Stimulated activated CD8-positive, alpha-beta memory T cell treated with anti-CD3 and anti-CD28 coated beads, Interleukin-15, amount 100 ng/mL, for 4 hours (primary cell): Measurements from ENCODE around the gene TAGLN3.

Source experiments
- DNase-seq, 2 donors: peaks; one replicate each; pipeline ENCODE4 v3.0.0-alpha.2; 2020; ENCODE audit warnings: low read depth in 2 of 2

Gene TAGLN3

GRCh38 chr3:112048911-112049310 is 50.2 kb downstream of the TAGLN3 start:
- DNase-seq: no peak

- no peak for DNase-seq
Observed at GRCh38 chr3:112053229-112053628, 54.5 kb downstream of the TAGLN3 start.

- no peak for DNase-seq
Observed at GRCh38 chr3:112056451-112056929, 57.8 kb downstream of the TAGLN3 start.

GRCh38 chr3:112059497-112059896 is 60.8 kb downstream of the TAGLN3 start:
- no peak for DNase-seq

- DNase-seq: no peak
Observed at GRCh38 chr3:112061152-112061551, 62.4 kb downstream of the TAGLN3 start.
